ENCODE results near the gene SLC22A23.

DNA sequence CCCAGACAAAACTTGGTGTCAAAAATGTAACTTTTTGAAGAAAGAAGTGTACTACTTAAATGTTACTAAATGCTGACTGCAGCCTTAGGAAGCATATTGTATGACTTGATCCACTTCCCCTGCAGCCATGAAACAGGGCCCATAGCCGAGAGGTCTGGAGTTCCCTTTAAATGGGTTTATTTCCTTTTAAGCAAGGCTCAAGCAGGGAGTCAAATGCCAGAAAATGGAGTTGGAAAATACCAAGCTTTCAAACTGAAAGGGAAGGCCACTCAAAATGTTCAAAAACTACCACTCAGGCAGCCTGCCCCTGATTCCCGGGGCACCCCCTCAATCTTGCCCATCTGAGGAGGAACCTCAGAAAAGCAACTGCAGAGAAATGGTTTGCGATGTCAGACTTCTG lies 43.3 kb downstream of the SLC22A23 start:
- TF ChIP-seq, protein P1, sequence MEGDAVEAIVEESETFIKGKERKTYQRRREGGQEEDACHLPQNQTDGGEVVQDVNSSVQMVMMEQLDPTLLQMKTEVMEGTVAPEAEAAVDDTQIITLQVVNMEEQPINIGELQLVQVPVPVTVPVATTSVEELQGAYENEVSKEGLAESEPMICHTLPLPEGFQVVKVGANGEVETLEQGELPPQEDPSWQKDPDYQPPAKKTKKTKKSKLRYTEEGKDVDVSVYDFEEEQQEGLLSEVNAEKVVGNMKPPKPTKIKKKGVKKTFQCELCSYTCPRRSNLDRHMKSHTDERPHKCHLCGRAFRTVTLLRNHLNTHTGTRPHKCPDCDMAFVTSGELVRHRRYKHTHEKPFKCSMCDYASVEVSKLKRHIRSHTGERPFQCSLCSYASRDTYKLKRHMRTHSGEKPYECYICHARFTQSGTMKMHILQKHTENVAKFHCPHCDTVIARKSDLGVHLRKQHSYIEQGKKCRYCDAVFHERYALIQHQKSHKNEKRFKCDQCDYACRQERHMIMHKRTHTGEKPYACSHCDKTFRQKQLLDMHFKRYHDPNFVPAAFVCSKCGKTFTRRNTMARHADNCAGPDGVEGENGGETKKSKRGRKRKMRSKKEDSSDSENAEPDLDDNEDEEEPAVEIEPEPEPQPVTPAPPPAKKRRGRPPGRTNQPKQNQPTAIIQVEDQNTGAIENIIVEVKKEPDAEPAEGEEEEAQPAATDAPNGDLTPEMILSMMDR (IDR thresholded peaks at IDR 0.05): no peak
- TF ChIP-seq EZH2 (IDR thresholded peaks at IDR 0.05; ENCODE audit: borderline replicate concordance, insufficient read depth, low read depth, low read length, poor library complexity, severe bottlenecking): no peak
